COLO668 (cell line): ENCODE measurements around the gene PPP1R12C.
"Not testable (repeated sequence)": the region's sequence is repeated elsewhere in the genome, so short reads cannot be mapped to it uniquely, and the experiment has no call there.

Experiments
- DNase-seq: peaks from one replicate; lab custom pipeline; 2025; ENCODE audit not compliant: unreplicated experiment; lab: John Stamatoyannopoulos, UW

PPP1R12C gene

DNA sequence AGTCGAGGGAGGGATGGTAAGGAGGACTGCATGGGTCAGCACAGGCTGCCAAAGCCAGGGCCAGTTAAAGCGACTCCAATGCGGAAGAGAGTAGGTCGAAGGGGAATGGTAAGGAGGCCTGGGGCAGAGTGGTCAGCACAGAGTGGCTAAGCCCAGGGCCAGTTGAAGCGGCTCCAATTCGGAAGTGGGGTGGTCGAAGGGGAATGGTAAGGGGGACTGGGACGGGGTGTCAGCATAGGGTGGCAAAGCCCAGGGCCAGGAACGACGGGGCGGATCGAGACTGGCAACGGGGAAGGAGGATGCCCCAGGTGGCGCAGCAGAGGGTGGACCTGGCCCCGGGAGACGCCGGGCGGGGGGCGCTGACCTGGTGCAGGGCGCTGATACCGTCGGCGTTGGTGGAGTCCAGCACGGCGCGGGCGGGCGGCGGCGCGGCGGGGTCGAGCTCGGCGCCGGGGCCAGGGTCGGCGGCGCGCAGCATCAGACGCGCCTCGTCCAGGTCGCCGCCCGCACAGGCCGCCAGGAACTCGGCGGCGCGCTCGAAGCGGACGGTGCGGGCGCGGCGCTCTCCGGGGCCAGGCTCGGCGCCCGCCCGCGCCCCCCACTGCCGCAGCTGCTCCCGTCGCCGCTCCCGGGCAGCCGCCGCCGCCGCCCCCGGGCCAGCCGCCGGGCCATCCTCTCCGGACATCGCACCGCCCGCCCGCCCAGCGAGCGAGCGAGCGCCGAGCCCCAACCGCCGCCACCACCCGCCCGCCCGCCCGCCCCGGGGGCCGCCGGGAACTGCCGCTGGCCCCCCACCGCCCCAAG is at the start of gene PPP1R12C:
Gene PPP1R12C (minus strand): TSS at position 779 of the 804 bp plus-strand sequence. CDS start 94 bp downstream, at position 685.
- peak; percentile 66 for DNase-seq

DNA sequence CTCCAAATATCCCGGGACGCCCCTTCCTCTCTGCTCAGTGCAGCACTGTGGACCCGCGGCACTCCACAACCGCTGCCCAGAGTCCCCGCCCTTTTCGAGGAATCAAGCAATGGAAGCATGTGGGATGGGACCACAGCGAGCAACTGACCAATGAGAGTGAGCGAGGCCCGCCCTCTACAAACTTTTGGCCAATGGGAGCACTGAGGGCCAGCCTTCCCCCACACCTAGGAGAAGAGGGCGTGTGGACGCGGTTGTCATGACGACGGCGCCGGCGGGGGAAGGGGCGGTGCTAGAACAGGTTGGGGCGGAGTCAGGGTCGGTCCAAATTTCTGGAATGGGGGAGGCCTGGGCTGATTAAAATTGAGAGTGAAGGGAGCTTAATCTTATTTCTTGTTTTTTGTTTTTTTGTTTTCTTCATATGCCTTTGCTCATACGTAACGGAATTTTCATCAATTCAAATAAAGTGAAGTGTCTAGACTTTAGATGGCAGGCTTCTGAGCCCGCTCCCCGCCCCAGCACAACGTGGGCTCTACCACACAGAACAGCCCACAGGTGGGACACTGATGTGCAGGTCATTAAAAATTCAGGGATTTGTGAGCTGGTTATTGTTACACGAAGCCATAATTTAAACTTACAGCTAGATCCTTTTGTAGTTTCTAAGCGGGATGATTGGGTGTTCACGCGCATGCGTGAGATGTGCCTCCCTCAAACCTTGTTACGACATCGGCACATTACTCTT is 49.3 kb upstream of the PPP1R12C start, which contains the start of gene DNAAF3:
Gene DNAAF3 (minus strand): TSS at position 84 of the 739 bp plus-strand sequence. CDS start 200 bp downstream, outside the sequence.
- peak; percentile 96 for DNase-seq

GRCh38 chr19:55165952-55166529 is 48.6 kb upstream of the PPP1R12C start:
- DNase-seq, result peak; percentile 74

DNA sequence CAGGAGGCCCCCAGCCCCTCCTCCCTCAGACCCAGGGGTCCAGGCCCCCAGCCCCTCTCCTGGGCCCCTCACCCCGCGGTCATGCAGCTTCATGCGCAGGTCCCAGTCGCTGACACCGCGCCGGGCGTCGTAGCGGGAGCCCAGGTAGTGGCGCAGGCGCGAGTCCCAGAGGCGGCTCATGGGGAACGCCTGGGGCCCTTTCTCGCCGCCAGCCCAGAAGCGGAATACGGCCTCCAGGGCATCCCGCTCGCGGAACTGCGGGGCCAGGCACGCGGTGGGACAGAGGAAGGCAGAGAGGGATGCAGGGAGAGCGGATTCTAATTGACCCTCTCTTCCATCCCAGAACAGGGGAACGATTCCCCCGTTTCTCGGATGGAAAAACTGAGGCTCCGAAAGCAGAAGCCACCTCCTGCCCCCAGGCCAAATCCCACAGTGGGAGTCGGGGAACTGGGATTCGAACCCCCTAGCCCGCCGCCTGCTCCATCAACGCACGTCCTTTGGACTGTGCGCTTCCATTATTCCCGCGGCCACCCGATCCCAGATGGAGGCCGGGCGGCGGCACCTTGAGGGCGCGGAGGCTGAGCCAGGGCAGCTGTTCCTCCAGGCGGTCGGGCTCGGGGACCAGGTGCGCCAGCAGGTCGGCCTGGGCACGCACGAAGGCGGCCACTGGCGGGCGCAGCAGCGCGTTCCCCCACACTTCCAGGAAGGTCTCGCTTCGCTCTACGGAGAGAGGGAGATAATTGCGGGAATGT is 44.3 kb upstream of the PPP1R12C start:
- peak; percentile 67 for DNase-seq

DNA sequence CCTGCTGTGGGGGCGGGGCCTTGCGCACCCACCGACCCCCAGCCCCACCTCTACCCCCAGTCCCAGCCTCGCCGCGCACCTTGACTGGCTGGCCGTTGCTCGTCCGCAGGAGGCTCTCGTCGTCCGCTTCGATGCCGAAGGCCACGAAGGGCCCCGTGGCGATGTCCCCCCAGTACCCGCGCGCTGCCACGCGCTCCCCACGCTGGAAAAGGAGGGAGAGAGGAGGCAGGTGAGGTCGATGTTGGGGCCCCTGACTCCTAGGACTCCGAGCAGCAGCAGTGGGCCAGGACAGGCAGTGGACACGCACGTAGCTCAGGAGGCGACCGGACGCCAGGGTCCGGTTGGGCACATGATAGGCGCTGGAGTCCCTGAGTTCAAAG is 43.5 kb upstream of the PPP1R12C start:
- DNase-seq, result no peak

GRCh38 chr19:55160128-55160985 is 42.9 kb upstream of the PPP1R12C start:
- peak; percentile 94 for DNase-seq

- DNase-seq, result no peak
These were observed 41.7 kb upstream of the PPP1R12C start for GRCh38 chr19:55158848-55159749.

DNA sequence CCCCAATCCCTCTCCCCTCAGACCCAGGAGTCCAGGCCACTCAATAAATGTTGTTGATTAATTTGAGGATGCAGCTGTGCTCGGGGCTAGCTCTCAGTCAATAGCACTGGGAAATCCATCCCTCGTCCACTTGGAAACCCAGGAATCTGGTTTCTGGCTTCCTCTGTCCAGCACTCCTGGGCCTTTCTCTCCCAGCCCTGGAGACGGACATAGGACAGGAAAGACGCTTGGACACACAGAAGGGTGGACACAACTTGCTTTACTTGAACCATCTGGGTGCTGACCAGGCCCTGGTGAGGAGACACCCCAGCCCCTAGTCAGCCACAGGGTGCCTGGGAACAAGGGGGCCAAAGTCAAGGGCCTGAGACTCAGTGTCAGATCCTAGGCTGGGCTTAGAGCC is 41.0 kb upstream of the PPP1R12C start:
- no peak for DNase-seq

GRCh38 chr19:55157064-55157908 is 39.8 kb upstream of the PPP1R12C start, which contains the start of gene TNNI3:
Gene TNNI3, minus strand, starts transcription at chr19:55157732. Its CDS starts 143 bp downstream, at chr19:55157589.
- DNase-seq, result no peak

- DNase-seq, result peak; percentile 68
These were observed 39.0 kb upstream of the PPP1R12C start for GRCh38 chr19:55156202-55157063.

DNA sequence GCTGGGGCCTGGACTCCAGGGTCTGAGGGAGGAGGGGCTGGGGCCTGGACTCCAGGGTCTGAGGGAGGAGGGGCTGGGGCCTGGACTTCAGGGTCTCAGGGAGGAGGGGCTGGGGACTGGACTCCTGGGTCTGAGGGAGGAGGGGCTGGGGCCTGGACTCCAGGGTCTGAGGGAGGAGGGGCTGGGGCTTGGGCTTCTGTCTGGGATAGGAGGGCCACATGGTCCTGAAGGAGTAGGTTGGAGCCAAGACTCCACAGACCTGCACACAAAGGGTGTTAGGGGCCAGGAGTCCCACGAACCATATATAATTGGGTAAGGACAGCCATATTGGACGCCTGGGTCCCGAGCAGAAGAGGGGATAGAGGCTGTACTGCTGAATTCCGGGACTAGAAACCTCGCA is 38.3 kb upstream of the PPP1R12C start:
- DNase-seq, result not testable (repeated sequence)

DNA sequence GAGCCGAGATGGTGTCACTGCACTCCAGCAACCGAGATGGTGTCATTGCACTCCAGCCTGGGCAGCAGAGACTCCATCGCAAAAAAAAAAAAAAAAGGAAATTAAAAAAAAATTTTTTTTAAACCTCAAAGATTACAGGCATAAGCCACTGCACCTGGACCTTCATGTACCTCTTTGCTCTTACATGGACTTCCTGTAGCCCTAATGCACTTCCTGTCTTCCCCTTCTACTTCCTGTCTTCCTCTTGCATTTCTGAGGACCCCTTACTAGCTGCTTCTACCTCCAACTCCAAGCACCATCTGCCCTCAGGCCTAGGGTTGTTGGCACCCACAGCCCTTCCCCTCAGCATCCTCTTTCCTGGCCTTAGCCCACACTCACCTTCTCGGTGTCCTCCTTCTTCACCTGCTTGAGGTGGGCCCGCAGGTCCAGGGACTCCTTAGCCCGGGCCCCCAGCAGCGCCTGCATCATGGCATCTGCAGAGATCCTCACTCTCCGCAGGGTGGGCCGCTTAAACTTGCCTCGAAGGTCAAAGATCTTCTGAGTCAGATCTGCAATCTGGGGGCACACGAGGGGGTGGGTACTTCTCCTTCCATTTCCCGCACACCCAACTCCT is 36.3 kb upstream of the PPP1R12C start:
- no peak for DNase-seq

DNA sequence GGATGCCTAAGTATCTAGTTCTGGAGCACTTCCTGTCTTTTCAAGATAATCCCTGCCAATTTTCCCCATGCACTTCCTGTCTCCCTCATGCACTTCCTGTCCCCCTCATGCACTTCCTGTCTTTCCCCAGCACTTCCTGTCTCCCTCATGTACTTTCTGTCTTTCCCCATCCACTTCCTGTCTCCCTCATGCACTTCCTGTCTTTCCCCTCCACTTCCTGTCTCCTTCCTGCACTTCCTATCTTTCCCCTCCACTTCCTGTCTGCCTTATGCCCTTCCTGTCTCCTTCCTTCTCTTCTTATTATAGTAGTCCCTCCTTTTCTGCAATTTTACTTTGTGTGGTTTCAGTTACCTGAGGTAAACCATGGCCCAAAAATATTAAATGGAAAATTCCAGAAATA is 34.6 kb upstream of the PPP1R12C start:
- no peak for DNase-seq

GRCh38 chr19:55149078-55150003 is 31.9 kb upstream of the PPP1R12C start, which contains the start of gene TNNT1:
Gene TNNT1, minus strand, starts transcription at chr19:55149206. Its CDS starts 2,049 bp downstream, at chr19:55147157.
- DNase-seq, result no peak

DNA sequence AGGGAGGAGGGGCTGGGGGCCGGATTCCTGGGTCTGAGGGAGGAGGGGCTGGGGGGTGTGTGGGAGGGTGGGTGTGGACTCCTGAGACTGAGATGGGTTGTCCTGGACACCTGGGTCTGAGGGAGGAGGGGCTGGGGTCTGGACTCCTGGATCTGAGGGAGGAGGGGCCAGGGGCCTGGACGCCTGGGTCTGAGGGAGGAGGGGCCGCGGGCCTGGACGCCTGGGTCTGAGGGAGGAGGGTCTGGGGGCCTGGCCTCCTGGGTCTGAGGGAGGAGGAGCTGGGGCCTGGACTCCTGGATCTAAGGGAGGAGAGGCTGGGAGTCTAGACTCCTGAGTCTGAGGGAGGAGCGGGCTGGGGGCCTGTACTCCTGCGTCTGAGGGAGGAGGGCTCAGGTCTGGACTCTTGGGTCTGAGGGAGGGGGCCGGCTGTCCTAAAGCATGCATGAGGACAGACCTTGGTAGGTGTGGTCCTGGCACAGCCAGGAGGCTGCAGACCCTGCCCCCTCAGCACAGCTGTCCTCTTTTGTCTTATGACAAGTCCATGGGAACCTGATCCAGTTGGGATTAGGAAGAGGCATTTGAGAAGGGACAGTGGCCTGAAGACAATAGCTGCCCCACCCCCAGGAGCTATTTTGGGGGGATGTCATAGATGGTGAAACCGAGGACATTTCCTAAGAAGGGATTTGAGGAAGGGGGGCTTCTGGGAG is 30.3 kb upstream of the PPP1R12C start:
- DNase-seq, result no peak
